H9 (cell line): Measurements from ENCODE around the gene METTL27. TPM values are rescaled to one million over a fixed set of nuclear protein-coding genes. Genes with fewer than 3 reads are reported as not detected.

Experiments used
- DNase-seq: peaks from one replicate; pipeline ENCODE4 v3.0.0-alpha.2; 2017
- H2AFZ ChIP-seq: one replicate; pipeline ENCODE4 v1.6.1; 2013; ENCODE audit warnings: mild to moderate bottlenecking, low read length, control low read depth, moderate library complexity
- H2AK5ac ChIP-seq: 2 replicates; pipeline ENCODE4 v1.6.1; 2013; ENCODE audit warnings: low read length, control low read depth, mixed read lengths; ENCODE audit not compliant: insufficient read length
- H2BK120ac ChIP-seq: one replicate; pipeline ENCODE4 v1.6.1; 2013; ENCODE audit warnings: low read depth, mild to moderate bottlenecking, low read length, control low read depth, inconsistent platforms; ENCODE audit not compliant: poor library complexity, severe bottlenecking
- H2BK12ac ChIP-seq: 2 replicates; pipeline ENCODE4 v1.6.1; 2013; ENCODE audit warnings: low read length, control low read depth, mixed read lengths, low read depth; ENCODE audit not compliant: insufficient read length
- H2BK15ac ChIP-seq: 2 replicates; pipeline ENCODE4 v1.6.1; 2013; ENCODE audit warnings: low read depth, low read length, control low read depth
- H2BK20ac ChIP-seq: one replicate; pipeline ENCODE4 v1.6.1; 2013; ENCODE audit warnings: low read depth, mild to moderate bottlenecking, low read length, control low read depth, inconsistent platforms; ENCODE audit not compliant: poor library complexity, severe bottlenecking
- H2BK5ac ChIP-seq: 2 replicates; pipeline ENCODE4 v1.6.1; 2013; ENCODE audit warnings: low read length, control low read depth, mixed read lengths; ENCODE audit not compliant: insufficient read length
- H3K14ac ChIP-seq: 2 replicates; pipeline ENCODE4 v1.6.1; 2013; ENCODE audit warnings: low read length, control low read depth; ENCODE audit not compliant: insufficient read depth
- H3K18ac ChIP-seq: 2 replicates; pipeline ENCODE4 v1.6.1; 2013; ENCODE audit warnings: low read depth, mild to moderate bottlenecking, mixed read lengths, low read length, control low read depth; ENCODE audit not compliant: insufficient read length
- H3K23ac ChIP-seq: 2 replicates; pipeline ENCODE4 v1.6.1; 2013; ENCODE audit warnings: low read length, control low read depth, mixed read lengths, low read depth; ENCODE audit not compliant: insufficient read length
- H3K23me2 ChIP-seq: 2 replicates; pipeline ENCODE4 v1.6.1; 2013; ENCODE audit warnings: low read depth, mild to moderate bottlenecking, mixed read lengths, low read length, control low read depth; ENCODE audit not compliant: insufficient read length, poor library complexity, severe bottlenecking
- H3K27ac ChIP-seq: 2 replicates; pipeline ENCODE4 v1.5.1; 2013; ENCODE audit warnings: low read length, control low read depth, mixed read lengths, low read depth; ENCODE audit not compliant: insufficient read length
- H3K27me3 ChIP-seq: 2 replicates; pipeline ENCODE4 v1.6.1; 2013; ENCODE audit warnings: low read length, control low read depth, inconsistent platforms; ENCODE audit not compliant: insufficient read depth
- H3K4ac ChIP-seq: 2 replicates; pipeline ENCODE4 v1.6.1; 2013; ENCODE audit warnings: low read depth, mild to moderate bottlenecking, control low read depth, inconsistent platforms, low read length, moderate library complexity
- H3K4me1 ChIP-seq: 2 replicates; pipeline ENCODE4 v1.6.1; 2013; ENCODE audit warnings: low read length, control low read depth, inconsistent platforms; ENCODE audit not compliant: insufficient read depth
- H3K4me2 ChIP-seq: 2 replicates; pipeline ENCODE4 v1.6.1; 2013; ENCODE audit warnings: low read length, control low read depth, mixed read lengths; ENCODE audit not compliant: insufficient read length, insufficient read depth
- H3K56ac ChIP-seq: 2 replicates; pipeline ENCODE4 v1.6.1; 2013; ENCODE audit warnings: low read depth, mild to moderate bottlenecking, mixed read lengths, low read length, control low read depth; ENCODE audit not compliant: insufficient read length
- H3K79me1 ChIP-seq: 2 replicates; pipeline ENCODE4 v1.6.1; 2013; ENCODE audit warnings: low read depth, mild to moderate bottlenecking, moderate library complexity, low read length, control low read depth, inconsistent platforms; ENCODE audit not compliant: insufficient read depth, poor library complexity, severe bottlenecking
- H3K79me2 ChIP-seq: 2 replicates; pipeline ENCODE4 v1.6.1; 2013; ENCODE audit warnings: low read length, control low read depth, inconsistent platforms; ENCODE audit not compliant: insufficient read depth
- H3K9ac ChIP-seq: 2 replicates; pipeline ENCODE4 v1.6.1; 2013; ENCODE audit warnings: low read length, control low read depth, mixed read lengths; ENCODE audit not compliant: insufficient read length; ENCODE audit errors: extremely low read depth
- H3K9me3 ChIP-seq: one replicate; pipeline ENCODE4 v1.6.1; 2013; ENCODE audit warnings: low read depth, low read length, inconsistent platforms; ENCODE audit not compliant: control insufficient read depth
- H3T11ph ChIP-seq: one replicate; pipeline ENCODE4 v1.6.1; 2013; ENCODE audit warnings: mild to moderate bottlenecking, low read length, control low read depth, inconsistent platforms
- H4K20me1 ChIP-seq: one replicate; pipeline ENCODE4 v1.6.1; 2013; ENCODE audit not compliant: control insufficient read depth, insufficient read length, insufficient read depth
- H4K5ac ChIP-seq: 2 replicates; pipeline ENCODE4 v1.6.1; 2013; ENCODE audit warnings: low read depth, mild to moderate bottlenecking, mixed read lengths, low read length, control low read depth; ENCODE audit not compliant: insufficient read length
- H4K8ac ChIP-seq: replicated peaks from 2 replicates; pipeline ENCODE4 v1.6.1; 2013; ENCODE audit warnings: low read length, control low read depth, mixed read lengths, low read depth; ENCODE audit not compliant: insufficient read length
- H4K91ac ChIP-seq: 2 replicates; pipeline ENCODE4 v1.6.1; 2013; ENCODE audit warnings: low read depth, mild to moderate bottlenecking, moderate library complexity, mixed read lengths, low read length, control low read depth; ENCODE audit not compliant: insufficient read length
- H3K27ac Mint-ChIP-seq, 3 experiments: 2 replicates in 2 of 3; 3 replicates in 1 of 3; pipeline ENCODE4 v1.8.0; 2020 to 2021; ENCODE audit warnings: mixed read lengths in 3 of 3, mild to moderate bottlenecking in 1 of 3, moderate library complexity in 1 of 3
- H3K27me3 Mint-ChIP-seq: 2 replicates; pipeline ENCODE4 v1.8.0; 2021; ENCODE audit warnings: low read depth, mild to moderate bottlenecking, moderate library complexity, mixed read lengths
- H3K36me3 Mint-ChIP-seq, 3 experiments: 2 replicates in 2 of 3; 3 replicates in 1 of 3; pipeline ENCODE4 v1.8.0; 2020 to 2021; ENCODE audit warnings: low read depth in 3 of 3, mixed read lengths in 3 of 3; ENCODE audit not compliant: insufficient read depth in 1 of 3
- H3K4me1 Mint-ChIP-seq, 2 experiments: 2 replicates each; pipeline ENCODE4 v1.8.0; 2020; ENCODE audit warnings: mixed read lengths in 2 of 2
- H3K4me3 Mint-ChIP-seq, 2 experiments: 2 replicates in 1 of 2; 3 replicates in 1 of 2; pipeline ENCODE4 v1.8.0; 2020 to 2021; ENCODE audit warnings: mild to moderate bottlenecking in 2 of 2, mixed read lengths in 2 of 2, moderate library complexity in 1 of 2
- H3K9me3 Mint-ChIP-seq, 2 experiments: 2 replicates in 1 of 2; 3 replicates in 1 of 2; pipeline ENCODE4 v1.8.0; 2020; ENCODE audit warnings: mild to moderate bottlenecking in 2 of 2, mixed read lengths in 2 of 2, moderate library complexity in 1 of 2
- WGBS: extraction: QIAGEN DNeasy Blood & Tissue Kit; methylation state at CpG from one replicate; pipeline ENCODE4 v1.1.7; 2013; ENCODE audit warnings: missing lambda C conversion rate, low lambda C conversion rate, mixed read lengths; ENCODE audit not compliant: insufficient read length; ENCODE audit errors: extremely low coverage; 5-methylcytosine and 5-hydroxymethylcytosine counted together
- total RNA-seq: library from RNA; stranded (reverse); gene quantifications from 2 replicates; pipeline ENCODE4 v1.2.1, GENCODE V29; 2021
- TF ChIP-seq, protein P1 (sequence below): fragments of 200-600 bp; sonication (generic); conservative IDR thresholded peaks from 3 replicates; pipeline ENCODE4 v1.8.0; 2021; ENCODE audit warnings: antibody characterized with exemption, mild to moderate bottlenecking

METTL27 gene
- total RNA-seq, 1 experiment from 2014 or later: 13.5 TPM

DNA sequence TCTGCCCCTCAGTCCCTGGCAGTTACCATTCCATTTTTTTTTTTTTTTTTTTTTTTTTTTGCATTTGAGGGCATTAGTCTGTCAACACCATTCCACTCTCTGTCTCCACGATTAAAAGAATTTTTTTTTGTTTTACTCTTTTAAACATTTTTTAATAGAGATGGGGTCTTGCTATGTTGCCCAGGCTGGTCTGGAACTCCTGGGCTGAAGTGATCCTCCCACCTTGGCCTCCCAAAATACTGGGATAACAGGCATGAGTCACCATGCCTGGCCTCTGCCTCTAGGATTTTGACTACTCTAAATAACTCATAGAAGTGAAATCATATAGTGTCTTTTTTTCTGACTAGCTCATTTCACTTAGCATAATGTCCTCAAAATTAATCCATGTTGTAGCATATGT is 55.7 kb downstream of the METTL27 start:
- peaks cover 0 to 7% (median 0%) of the 10 kb centered on the region in 3 experiments; a peak in 3 of 7 replicates for H3K36me3 Mint-ChIP-seq
- H3K9me3 ChIP-seq: no peaks in the 10 kb centered on the region
- no peak overlapping the region for H2BK15ac ChIP-seq
- H3K23ac ChIP-seq: no peak overlapping the region
- H3K27ac ChIP-seq: no peak overlapping the region
- H3K79me2 ChIP-seq: no peaks in the 10 kb centered on the region
- H2BK120ac ChIP-seq: no peak overlapping the region
- H4K91ac ChIP-seq: no peak overlapping the region
- no peak overlapping the region for H3K4me2 ChIP-seq
- WGBS: no CpG with 5 or more reads among the region's 1 CpG
- H3K4ac ChIP-seq: no peak overlapping the region
- no peak overlapping the region for H2BK20ac ChIP-seq
- H3K18ac ChIP-seq: no peak overlapping the region
- H3K9me3 Mint-ChIP-seq: peaks cover 0 to 19% of the 10 kb centered on the region in 2 experiments; a peak in 3 of 5 replicates
- H3K4me1 ChIP-seq: no peaks in the 10 kb centered on the region
- no peak overlapping the region for H3K9ac ChIP-seq
- no peaks in the 10 kb centered on the region for H3K27me3 Mint-ChIP-seq
- H3K27ac Mint-ChIP-seq: no peak overlapping the region
- no peaks in the 10 kb centered on the region for H3K4me1 Mint-ChIP-seq
- H3K4me3 Mint-ChIP-seq: no peak overlapping the region
- no peaks in the 10 kb centered on the region for H3K27me3 ChIP-seq
- H2BK12ac ChIP-seq: no peak overlapping the region
- TF ChIP-seq, protein P1, sequence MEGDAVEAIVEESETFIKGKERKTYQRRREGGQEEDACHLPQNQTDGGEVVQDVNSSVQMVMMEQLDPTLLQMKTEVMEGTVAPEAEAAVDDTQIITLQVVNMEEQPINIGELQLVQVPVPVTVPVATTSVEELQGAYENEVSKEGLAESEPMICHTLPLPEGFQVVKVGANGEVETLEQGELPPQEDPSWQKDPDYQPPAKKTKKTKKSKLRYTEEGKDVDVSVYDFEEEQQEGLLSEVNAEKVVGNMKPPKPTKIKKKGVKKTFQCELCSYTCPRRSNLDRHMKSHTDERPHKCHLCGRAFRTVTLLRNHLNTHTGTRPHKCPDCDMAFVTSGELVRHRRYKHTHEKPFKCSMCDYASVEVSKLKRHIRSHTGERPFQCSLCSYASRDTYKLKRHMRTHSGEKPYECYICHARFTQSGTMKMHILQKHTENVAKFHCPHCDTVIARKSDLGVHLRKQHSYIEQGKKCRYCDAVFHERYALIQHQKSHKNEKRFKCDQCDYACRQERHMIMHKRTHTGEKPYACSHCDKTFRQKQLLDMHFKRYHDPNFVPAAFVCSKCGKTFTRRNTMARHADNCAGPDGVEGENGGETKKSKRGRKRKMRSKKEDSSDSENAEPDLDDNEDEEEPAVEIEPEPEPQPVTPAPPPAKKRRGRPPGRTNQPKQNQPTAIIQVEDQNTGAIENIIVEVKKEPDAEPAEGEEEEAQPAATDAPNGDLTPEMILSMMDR: no peak
- no peak overlapping the region for H4K5ac ChIP-seq
- no peaks in the 10 kb centered on the region for H3K79me1 ChIP-seq
- no peak overlapping the region for H3K14ac ChIP-seq
- no peaks in the 10 kb centered on the region for H3K23me2 ChIP-seq
- no peak overlapping the region for H4K8ac ChIP-seq
- H2BK5ac ChIP-seq: no peak overlapping the region
- H2AFZ ChIP-seq: no peak overlapping the region
- no peak overlapping the region for H3K56ac ChIP-seq
- no peaks in the 10 kb centered on the region for H4K20me1 ChIP-seq
- no peak overlapping the region for H2AK5ac ChIP-seq
- DNase-seq: no peak
- H3T11ph ChIP-seq: no peak overlapping the region

Other genes starting within 250 kb of the METTL27 start
- 5.5 and 6.1 TPM in 2 replicates for gene MLXIPL, start 218.0 kb downstream of the METTL27 start, total RNA-seq
- gene VPS37D, start 174.7 kb downstream of the METTL27 start, total RNA-seq: 0.85 and 1.3 TPM in 2 replicates
- gene DNAJC30, start 159.1 kb downstream of the METTL27 start, total RNA-seq: 8.1 and 8.7 TPM in 2 replicates
- gene BUD23, start 158.9 kb downstream of the METTL27 start, total RNA-seq: 68.5 and 78.1 TPM in 2 replicates
- gene STX1A, start 122.8 kb downstream of the METTL27 start, total RNA-seq: 9.3 and 10.1 TPM in 2 replicates
- 29.4 and 34.4 TPM in 2 replicates for gene ABHD11, start 103.7 kb downstream of the METTL27 start, total RNA-seq
- gene CLDN3, start 72.2 kb downstream of the METTL27 start, total RNA-seq: 16.5 and 16.9 TPM in 2 replicates
- gene CLDN4, start 11.5 kb downstream of the METTL27 start, total RNA-seq: 15.5 and 15.6 TPM in 2 replicates
- gene TMEM270, start 18.6 kb upstream of the METTL27 start, total RNA-seq: not detected in 2 replicates
- 0.37 and 0.55 TPM in 2 replicates for gene ELN, start 185.7 kb upstream of the METTL27 start, total RNA-seq
- gene LIMK1, start 241.3 kb upstream of the METTL27 start, total RNA-seq: 63.0 and 63.8 TPM in 2 replicates